Activated B cell treated with CpG ODN at 0.5 μM for 24 hours (primary cell): Measurements from ENCODE around the gene COQ2. TPM values are rescaled to one million over a fixed set of nuclear protein-coding genes. Genes with fewer than 3 reads are reported as not detected.
A peak's percentile ranks its signal among the peaks of the same experiment; 100 is the strongest.

Experiments
- ATAC-seq: fragments of 200-7000 bp; cut with Tn5 transposase; one replicate; pipeline ENCODE4 v1.10.0; 2021; ENCODE audit warnings: low read depth, mild to moderate bottlenecking, moderate library complexity
- CTCF ChIA-PET: fragments of 350-600 bp; sonication (Branson Sonifier 250); formaldehyde crosslinking; loops from one replicate; lab custom pipeline; 2021; ENCODE audit warnings: antibody characterized with exemption; lab: Charles Lee
- POLR2A ChIA-PET: fragments of 350-600 bp; sonication (Branson Sonifier 250); formaldehyde crosslinking; loops from one replicate; lab custom pipeline; 2021; ENCODE audit warnings: antibody characterized with exemption; lab: Charles Lee
- DNase-seq: peaks from one replicate; pipeline ENCODE4 v3.0.0; 2022
- H3K27ac Mint-ChIP-seq: one replicate; pipeline ENCODE4 v1.8.0; 2020; ENCODE audit warnings: mixed read lengths
- H3K27me3 Mint-ChIP-seq: one replicate; pipeline ENCODE4 v1.8.0; 2021; ENCODE audit warnings: mixed read lengths
- H3K36me3 Mint-ChIP-seq: one replicate; pipeline ENCODE4 v1.8.0; 2021; ENCODE audit warnings: low read depth, mixed read lengths
- H3K4me1 Mint-ChIP-seq: one replicate; pipeline ENCODE4 v1.8.0; 2021; ENCODE audit warnings: mixed read lengths
- H3K4me3 Mint-ChIP-seq: one replicate; pipeline ENCODE4 v1.8.0; 2020; ENCODE audit warnings: mild to moderate bottlenecking, mixed read lengths
- H3K9me3 Mint-ChIP-seq: one replicate; pipeline ENCODE4 v1.8.0; 2020; ENCODE audit warnings: mixed read lengths
- intact Hi-C: fragments of 100-400 bp; cut with micrococcal nuclease; formaldehyde crosslinking; loops from one replicate; pipeline ENCODE4 v1.15.1; 2024
- total RNA-seq: library from RNA; stranded (reverse); gene quantifications from 2 replicates; pipeline ENCODE4 v1.2.3, GENCODE V29; 2022
- TF ChIP-seq, protein P1 (sequence below): fragments of 200-600 bp; IDR thresholded peaks from one replicate; pipeline ENCODE4 v1.8.0; 2022; ENCODE audit warnings: antibody characterized with exemption, mild to moderate bottlenecking

The COQ2 gene
- total RNA-seq, 1 donor from 2014 or later: 18.8 TPM

DNA sequence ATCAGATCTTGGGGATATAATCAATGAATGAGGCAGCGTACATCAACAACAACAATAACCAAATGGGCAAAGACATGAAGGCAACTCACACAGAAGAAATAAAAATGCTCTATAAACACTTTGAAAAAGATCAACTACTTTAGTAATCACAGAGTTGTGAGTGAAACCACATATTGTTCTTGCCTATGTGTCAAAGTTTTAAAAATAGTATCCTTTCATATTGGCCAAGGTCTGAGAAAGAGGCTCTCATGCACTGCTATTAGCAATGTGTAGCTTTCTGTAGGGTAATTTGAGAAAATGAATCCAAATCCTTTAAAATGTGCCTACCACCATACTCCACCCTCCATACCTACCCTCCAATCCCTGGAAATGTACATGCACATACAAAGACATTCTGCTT, 25.0 kb downstream of the COQ2 start:
- TF ChIP-seq, protein P1, sequence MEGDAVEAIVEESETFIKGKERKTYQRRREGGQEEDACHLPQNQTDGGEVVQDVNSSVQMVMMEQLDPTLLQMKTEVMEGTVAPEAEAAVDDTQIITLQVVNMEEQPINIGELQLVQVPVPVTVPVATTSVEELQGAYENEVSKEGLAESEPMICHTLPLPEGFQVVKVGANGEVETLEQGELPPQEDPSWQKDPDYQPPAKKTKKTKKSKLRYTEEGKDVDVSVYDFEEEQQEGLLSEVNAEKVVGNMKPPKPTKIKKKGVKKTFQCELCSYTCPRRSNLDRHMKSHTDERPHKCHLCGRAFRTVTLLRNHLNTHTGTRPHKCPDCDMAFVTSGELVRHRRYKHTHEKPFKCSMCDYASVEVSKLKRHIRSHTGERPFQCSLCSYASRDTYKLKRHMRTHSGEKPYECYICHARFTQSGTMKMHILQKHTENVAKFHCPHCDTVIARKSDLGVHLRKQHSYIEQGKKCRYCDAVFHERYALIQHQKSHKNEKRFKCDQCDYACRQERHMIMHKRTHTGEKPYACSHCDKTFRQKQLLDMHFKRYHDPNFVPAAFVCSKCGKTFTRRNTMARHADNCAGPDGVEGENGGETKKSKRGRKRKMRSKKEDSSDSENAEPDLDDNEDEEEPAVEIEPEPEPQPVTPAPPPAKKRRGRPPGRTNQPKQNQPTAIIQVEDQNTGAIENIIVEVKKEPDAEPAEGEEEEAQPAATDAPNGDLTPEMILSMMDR: no peak
- POLR2A ChIA-PET: interaction anchor here (1.0 to 2.1 kb wide), 5 partner anchors 23 to 185 kb away, joined by 3 to 24 read pairs (median 5); partner anchors contain the start of gene COQ2
- peaks cover 53% of the 10 kb centered on the region for H3K4me1 Mint-ChIP-seq
- intact Hi-C loops: no loop called here
- DNase-seq (no peak), ATAC-seq (no peak)
- H3K9me3 Mint-ChIP-seq: no peaks in the 10 kb centered on the region
- no peaks in the 10 kb centered on the region for H3K27me3 Mint-ChIP-seq
- CTCF ChIA-PET: interaction anchor here (1.0 to 4.7 kb wide), 10 partner anchors 21 to 185 kb away, joined by 3 to 76 read pairs (median 14); partner anchors contain the start of gene COQ2
- peaks cover 29% of the 10 kb centered on the region for H3K36me3 Mint-ChIP-seq
- H3K4me3 Mint-ChIP-seq: peak overlapping the region; percentile 3
- peak overlapping the region; percentile 37 for H3K27ac Mint-ChIP-seq

GRCh38 chr4:83258461-83258860, 26.1 kb downstream of the COQ2 start:
- TF ChIP-seq, protein P1: no peak
- peaks cover 61% of the 10 kb centered on the region for H3K4me1 Mint-ChIP-seq

GRCh38 chr4:83257811-83258210, 26.8 kb downstream of the COQ2 start:
- Mint-ChIP-seq H3K36me3 (peaks cover 17% of the 10 kb centered on the region), H3K4me3 (no peak overlapping the region), H3K4me1 (peaks cover 67% of the 10 kb centered on the region), H3K27me3 (no peaks in the 10 kb centered on the region), H3K27ac (peak overlapping the region; percentile 57), H3K9me3 (no peaks in the 10 kb centered on the region)
- no peak for DNase-seq
- ChIA-PET POLR2A (interaction anchor here (0.6 to 0.7 kb wide), 3 partner anchors 18 to 202 kb away, joined by 3 read pairs; no protein-coding TSS in a partner anchor), CTCF (no interaction called here)
- ATAC-seq: no peak
- TF ChIP-seq, protein P1: no peak
- intact Hi-C loops: loop anchor here (2.0 kb wide), 1 partner anchor 17 kb away; no protein-coding TSS in a partner anchor

More at GRCh38 chr4:83258461-83258860, 26.1 kb downstream of the COQ2 start:
- Mint-ChIP-seq H3K4me3 (no peak overlapping the region), H3K9me3 (no peaks in the 10 kb centered on the region), H3K27ac (peak overlapping the region; percentile 57), H3K27me3 (no peaks in the 10 kb centered on the region), H3K36me3 (peaks cover 24% of the 10 kb centered on the region)
- CTCF ChIA-PET: interaction anchor here (3.2 to 4.7 kb wide), 2 partner anchors 174 to 184 kb away, joined by 20 to 76 read pairs; no protein-coding TSS in a partner anchor
- POLR2A ChIA-PET: interaction anchor here (0.6 kb wide), 2 partner anchors 148 to 184 kb away, joined by 3 read pairs; no protein-coding TSS in a partner anchor
- ATAC-seq: no peak
- no peak for DNase-seq
- intact Hi-C loops: no loop called here

GRCh38 chr4:83255584-83255983, 29.0 kb downstream of the COQ2 start:
- Mint-ChIP-seq H3K4me3 (no peak overlapping the region), H3K4me1 (peaks cover 83% of the 10 kb centered on the region), H3K9me3 (no peaks in the 10 kb centered on the region), H3K36me3 (no peaks in the 10 kb centered on the region), H3K27ac (no peak overlapping the region), H3K27me3 (no peaks in the 10 kb centered on the region)
- ChIA-PET POLR2A (interaction anchor here (0.7 to 1.8 kb wide), 7 partner anchors 14 to 181 kb away, joined by 3 to 10 read pairs (median 4); no protein-coding TSS in a partner anchor), CTCF (interaction anchor here (1.4 kb wide), 1 partner anchor 18 kb away, joined by 4 read pairs; no protein-coding TSS in a partner anchor)
- DNase-seq (no peak), ATAC-seq (no peak)
- TF ChIP-seq, protein P1: no peak
- intact Hi-C loops: no loop called here

DNA sequence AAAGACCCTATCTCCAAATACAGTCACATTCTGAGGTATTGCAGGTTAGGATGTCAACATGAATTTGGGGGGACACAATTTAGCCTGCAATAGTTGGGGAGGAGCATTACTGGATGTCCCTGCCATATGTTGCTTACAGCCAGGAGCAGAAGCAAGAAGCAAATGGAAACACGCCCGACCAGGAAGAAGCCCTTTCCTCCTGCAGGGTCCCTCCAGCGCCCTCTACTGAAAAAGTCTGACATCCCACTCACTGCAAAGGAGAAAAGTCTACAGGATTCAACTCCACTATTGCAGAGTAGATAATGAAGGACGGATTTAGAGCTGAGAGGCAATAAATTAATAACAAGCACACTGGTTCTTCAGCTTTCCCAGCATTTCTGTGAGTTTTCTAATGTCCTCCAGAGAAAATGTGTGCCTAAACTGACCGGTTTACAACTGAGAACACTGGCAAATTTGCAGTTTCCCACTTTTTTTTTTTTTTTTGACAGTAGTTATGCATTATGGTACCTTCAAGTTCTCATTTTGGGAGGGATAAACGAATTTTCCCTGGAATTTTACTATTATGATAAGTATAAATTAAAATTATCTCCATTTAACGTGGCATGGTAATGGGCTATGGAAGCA, 31.7 kb downstream of the COQ2 start:
- ChIA-PET POLR2A (interaction anchor here (0.6 to 2.7 kb wide), 9 partner anchors 35 to 179 kb away, joined by 3 to 14 read pairs (median 4); no protein-coding TSS in a partner anchor), CTCF (interaction anchor here (0.6 to 5.6 kb wide), 20 partner anchors 11 to 178 kb away, joined by 3 to 43 read pairs (median 4); partner anchors contain the start of gene COQ2)
- intact Hi-C loops: loop anchor here (1.0 to 2.0 kb wide), 5 partner anchors 36 to 179 kb away; no protein-coding TSS in a partner anchor
- Mint-ChIP-seq H3K27me3 (no peaks in the 10 kb centered on the region), H3K36me3 (no peaks in the 10 kb centered on the region), H3K4me1 (peaks cover 58% of the 10 kb centered on the region), H3K4me3 (no peak overlapping the region), H3K9me3 (no peaks in the 10 kb centered on the region), H3K27ac (peak overlapping the region; percentile 38)
- peak; percentile 73 for ATAC-seq
- no peak for DNase-seq
- TF ChIP-seq, protein P1: peak; percentile 59
